GM20431 (cell line): Measurements from ENCODE around the gene OR2C1.

Source experiments
- in situ Hi-C: fragments of 300-500 bp; cut with MseI, MboI; formaldehyde crosslinking; loops from one replicate; pipeline ENCODE4 v1.15.0; 2020; ENCODE audit warnings: low sequenced_read_pairs; ENCODE audit not compliant: unreplicated experiment

The OR2C1 gene

DNA sequence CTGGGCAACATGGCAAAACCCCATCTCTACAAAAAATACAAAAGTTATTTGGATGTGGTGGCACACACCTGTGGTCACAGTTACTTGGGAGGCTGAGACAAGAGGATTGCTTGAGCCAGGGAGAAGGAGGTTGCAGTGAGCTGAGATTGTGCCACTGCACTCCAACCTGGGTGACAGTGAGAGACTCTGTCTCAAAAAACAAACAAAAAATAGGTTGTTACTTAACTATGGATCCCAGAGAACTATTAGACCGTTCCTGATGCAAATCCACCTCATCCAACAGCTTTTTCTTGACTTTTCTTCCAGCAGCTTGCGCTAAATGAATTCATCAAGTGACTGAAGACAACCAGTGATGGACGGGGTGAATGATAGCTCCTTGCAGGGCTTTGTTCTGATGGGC, at the start of gene OR2C1:
Gene OR2C1, plus strand, starts transcription at position 301 of the 400 bp plus-strand sequence. Its CDS starts 52 bp downstream, at position 353.
- in situ Hi-C loops: no loop called here

GRCh38 chr16:3306078-3306477, 49.6 kb upstream of the OR2C1 start:
- in situ Hi-C loops: no loop called here

- in situ Hi-C loops: no loop called here
These were observed 44.2 kb upstream of the OR2C1 start for GRCh38 chr16:3311496-3311895.

DNA sequence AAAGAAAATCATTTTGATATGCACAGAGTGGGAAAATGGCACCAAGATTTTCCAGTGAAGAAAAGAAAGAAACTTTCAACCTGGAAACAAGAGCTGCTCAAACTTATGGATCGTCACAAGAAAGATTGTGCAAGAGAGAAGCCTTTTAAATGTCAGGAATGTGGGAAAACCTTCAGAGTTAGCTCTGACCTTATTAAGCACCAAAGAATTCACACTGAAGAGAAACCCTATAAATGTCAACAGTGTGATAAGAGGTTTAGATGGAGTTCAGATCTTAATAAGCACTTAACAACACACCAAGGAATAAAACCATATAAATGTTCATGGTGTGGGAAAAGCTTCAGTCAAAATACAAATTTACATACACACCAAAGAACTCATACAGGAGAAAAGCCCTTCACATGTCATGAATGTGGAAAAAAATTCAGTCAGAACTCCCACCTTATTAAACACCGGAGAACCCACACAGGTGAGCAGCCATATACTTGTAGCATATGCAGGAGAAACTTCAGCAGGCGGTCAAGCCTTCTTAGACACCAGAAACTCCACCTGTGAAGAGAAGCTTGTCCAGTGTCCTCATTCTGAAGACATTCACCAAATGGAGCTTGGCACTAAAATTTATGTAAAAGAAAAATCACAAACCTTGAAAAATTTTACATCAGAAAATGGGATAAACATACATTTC, 38.2 kb upstream of the OR2C1 start:
- in situ Hi-C loops: no loop called here

DNA sequence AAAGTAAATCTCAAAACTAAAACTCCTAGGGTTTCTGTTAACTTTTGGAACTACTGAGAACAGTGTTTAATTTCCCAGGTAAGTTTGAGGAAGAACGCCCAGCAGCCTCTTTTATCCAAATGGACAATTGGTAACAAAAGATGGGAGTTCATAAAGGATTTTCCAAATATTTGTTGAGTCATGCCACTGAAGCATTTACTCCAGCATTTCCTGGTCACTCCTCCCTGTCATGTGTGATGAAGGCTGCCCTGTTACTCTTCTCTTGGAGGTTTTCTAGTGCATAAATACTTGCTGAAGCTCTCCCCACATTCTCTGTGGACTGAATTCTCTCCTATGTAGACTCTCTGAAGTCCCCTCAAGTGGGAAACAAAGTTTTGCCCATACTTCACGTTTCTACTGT, 33.9 kb upstream of the OR2C1 start:
- in situ Hi-C loops: no loop called here

- in situ Hi-C loops: no loop called here
These were observed 28.2 kb upstream of the OR2C1 start for GRCh38 chr16:3327514-3327913.

DNA sequence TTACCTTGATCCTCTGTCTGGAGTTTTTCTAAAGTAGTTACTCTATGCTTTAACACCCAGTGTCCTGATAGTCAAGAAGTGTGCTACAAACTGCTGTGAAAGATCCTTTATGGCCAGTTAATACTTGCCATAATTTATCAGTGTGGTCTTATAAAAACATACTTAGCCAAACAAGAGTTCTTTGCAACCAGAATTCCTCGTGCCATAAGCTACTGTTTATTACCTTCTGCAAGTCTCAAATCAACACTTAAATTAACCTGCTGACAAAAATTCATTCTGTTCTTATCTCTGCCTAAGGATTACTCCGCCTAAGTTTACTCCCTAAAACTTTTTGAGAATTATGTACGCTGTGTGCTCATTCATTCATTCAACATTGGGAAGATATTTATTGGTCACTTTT, 27.6 kb upstream of the OR2C1 start:
- in situ Hi-C loops: no loop called here

- in situ Hi-C loops: no loop called here
These were observed 27.0 kb upstream of the OR2C1 start for GRCh38 chr16:3328643-3329042.

GRCh38 chr16:3346041-3346440, 9.6 kb upstream of the OR2C1 start:
- in situ Hi-C loops: no loop called here

GRCh38 chr16:3347586-3347985, 8.1 kb upstream of the OR2C1 start:
- in situ Hi-C loops: no loop called here

DNA sequence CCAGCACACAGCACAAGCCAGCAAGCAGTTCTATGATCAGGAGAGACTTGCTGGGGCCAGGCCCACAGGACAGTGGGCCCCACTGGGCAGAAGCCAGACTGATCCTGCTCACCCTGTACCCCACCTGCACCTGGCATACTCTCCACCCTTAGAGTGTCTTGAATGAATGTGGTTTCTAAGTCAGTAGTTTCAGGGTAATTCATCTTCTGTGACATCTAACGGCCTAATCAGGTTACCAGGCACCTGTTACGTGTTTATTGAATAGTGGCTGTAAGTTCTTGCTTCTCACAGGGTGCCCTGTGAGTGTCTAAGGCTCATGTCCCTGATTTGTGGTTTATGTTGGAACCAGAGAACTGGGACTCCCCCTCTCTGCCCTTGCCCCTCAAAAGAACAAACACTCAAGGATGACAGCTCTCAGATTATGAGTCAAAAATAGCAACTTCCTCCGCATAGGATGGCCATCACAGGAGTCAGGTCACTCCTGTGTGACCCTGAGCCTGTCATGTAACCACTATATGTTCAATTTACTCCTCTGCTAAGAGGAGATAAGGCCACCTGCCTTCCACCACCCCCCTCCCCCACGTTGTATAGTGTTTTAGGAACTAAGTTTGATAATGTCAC, 7.0 kb upstream of the OR2C1 start:
- in situ Hi-C loops: no loop called here

GRCh38 chr16:3349175-3349574, 6.5 kb upstream of the OR2C1 start:
- in situ Hi-C loops: no loop called here

DNA sequence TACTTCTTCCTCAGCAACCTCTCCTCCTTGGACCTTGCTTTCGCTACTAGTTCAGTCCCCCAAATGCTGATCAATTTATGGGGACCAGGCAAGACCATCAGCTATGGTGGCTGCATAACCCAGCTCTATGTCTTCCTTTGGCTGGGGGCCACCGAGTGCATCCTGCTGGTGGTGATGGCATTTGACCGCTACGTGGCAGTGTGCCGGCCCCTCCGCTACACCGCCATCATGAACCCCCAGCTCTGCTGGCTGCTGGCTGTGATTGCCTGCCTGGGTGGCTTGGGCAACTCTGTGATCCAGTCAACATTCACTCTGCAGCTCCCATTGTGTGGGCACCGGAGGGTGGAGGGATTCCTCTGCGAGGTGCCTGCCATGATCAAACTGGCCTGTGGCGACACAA, 429 bp downstream of the OR2C1 start:
- in situ Hi-C loops: no loop called here

DNA sequence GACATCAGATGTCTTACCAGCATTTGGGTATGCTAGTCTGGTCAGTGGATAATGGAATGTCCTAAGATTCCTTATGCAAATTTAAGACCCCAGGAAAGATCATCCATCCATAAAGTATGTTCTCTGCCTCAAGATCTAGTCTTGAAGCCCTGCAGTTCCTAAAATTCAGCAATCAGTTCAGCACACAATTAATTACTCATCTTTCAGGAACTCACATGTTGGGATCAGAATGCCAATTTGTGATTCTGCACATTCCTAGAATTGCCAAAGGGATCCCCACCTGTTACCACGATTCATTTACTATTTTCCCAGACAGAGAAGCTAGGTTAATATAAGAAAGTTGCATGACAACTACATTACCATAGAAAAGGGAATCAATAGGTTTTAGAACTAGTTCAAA, 3.2 kb downstream of the OR2C1 start:
- in situ Hi-C loops: no loop called here

- in situ Hi-C loops: no loop called here
These were observed 7.2 kb downstream of the OR2C1 start for GRCh38 chr16:3362931-3363330.

- in situ Hi-C loops: no loop called here
These were observed 8.1 kb downstream of the OR2C1 start for GRCh38 chr16:3363793-3364192.

DNA sequence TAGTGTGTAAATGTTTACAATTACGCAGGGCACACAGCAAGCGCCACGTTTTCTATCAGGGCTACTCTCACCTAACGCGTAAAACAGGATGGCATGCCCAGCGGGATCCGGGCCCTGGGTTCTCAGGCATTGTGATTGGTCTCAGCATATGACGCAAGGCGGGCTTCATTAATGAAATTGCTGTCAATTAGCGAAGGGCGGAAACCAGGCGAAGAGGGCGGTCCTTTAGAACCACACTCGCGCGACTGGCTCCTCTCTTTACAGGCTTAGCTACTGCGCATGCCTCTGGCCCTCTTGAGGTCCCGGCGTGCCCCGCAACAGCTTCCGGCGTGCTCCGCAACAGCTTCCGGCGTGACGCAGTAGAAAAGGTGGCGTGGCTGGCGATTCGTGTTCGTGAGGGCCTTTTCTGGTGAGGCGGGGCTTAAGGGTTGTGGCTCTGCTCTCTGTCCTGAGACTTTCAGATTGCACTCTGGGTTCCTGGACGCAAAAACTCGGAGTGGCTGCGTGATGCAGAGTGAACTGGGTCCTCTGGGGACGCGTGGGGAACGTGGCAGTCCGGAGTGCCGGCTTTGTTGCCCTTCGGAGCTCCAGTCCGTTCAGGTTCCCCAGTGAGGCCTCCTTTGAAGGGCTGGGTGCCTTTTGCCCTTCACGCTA, 9.2 kb downstream of the OR2C1 start:
- in situ Hi-C loops: no loop called here

DNA sequence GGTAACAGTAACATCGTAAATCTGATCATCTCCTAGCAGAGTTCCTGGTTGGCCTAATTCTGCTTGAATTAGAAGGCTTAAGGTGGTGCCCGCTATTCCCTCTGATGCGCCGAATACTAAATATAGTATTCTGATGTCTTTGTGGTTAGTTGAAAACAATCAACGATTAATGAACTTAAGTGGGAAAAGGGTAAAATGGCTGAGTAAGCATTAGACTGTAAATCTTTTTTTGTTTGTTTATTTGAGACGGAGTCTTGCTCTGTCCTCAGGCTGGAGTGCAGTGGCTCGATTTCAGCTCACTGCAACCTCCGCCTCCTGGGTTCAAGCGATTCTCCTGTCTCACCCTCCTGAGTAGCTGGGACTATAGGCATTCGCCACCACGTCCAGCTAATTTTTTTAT, 13.4 kb downstream of the OR2C1 start:
- in situ Hi-C loops: no loop called here

- in situ Hi-C loops: no loop called here
These were observed 20.0 kb downstream of the OR2C1 start for GRCh38 chr16:3375680-3376079.

- in situ Hi-C loops: no loop called here
These were observed 22.2 kb downstream of the OR2C1 start for GRCh38 chr16:3377917-3378316.

DNA sequence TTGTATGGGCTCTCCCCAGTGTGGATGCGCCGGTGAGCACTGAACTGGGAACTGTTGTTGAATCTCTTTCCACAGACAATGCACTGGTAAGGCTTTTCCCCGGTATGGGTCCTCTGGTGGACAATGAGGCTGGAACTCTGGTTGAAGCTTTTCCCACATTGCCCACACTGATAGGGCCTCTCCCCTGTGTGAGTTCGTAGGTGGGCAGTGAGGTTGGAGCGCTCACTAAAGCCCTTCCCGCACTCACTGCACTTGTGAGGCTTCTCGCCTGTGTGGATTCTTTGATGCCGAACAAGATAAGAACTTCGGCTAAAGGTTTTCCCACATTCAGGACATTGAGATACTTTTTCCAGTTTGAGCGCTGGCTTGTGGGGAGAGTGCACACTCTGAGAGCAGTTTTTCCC, 27.4 kb downstream of the OR2C1 start:
- in situ Hi-C loops: no loop called here

DNA sequence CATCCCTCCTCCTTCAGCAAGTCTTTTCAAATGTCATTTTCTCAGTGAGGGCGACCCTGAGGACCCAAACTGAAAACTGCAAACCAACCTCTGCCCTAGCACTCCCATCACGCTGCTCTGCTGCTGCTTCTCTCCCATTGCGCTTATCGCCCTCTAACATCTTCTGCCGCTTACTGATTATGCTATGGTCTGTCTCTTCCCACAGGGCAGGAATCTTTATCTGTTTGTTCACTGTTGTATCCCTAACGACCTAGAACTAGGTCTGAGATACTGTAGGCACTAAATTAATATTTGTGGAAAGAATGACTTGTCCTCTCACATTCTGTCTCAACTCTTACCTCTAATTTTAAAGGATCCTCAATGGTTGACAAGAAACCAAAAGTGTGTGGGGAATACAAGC, 32.6 kb downstream of the OR2C1 start:
- in situ Hi-C loops: no loop called here
